ENCODE measurements around the gene SSBP4. TPM values are rescaled to one million over a fixed set of nuclear protein-coding genes. Genes with fewer than 3 reads are reported as not detected.
"Not testable (repeated sequence)": the region's sequence is repeated elsewhere in the genome, so short reads cannot be mapped to it uniquely, and the experiment has no call there.

Gene SSBP4
- 119 and 171 TPM in 2 replicates for total RNA-seq

DNA sequence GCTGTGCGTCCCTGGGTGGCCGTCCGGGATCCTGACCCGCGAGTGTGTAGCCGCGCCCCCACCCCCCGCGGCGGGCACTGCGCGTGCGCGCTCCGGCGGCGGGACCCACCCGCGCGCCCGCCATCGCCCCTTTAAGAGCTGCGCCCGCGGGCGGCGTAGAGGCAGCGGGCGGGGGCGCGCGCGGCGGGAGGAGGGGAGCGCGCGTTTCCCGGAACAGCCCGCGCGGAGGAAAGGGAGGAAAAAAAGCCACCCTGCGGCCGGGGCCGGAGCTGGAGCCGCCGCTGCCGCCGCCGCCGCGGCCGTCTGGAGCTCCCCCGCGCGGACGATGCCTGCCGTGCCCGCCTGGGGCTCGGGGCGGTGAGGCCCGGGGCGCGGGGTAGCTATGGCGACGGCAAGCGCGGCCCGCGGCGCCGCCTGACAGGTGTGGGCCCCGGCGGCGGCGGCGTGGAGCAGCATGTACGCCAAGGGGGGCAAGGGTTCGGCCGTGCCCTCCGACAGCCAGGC, at the start of gene SSBP4:
Gene SSBP4 (plus strand): TSS at position 204 of the 504 bp plus-strand sequence. CDS start 251 bp downstream, at position 455.
- TF ChIP-seq CTCF (conservative IDR thresholded peaks at IDR 0.05; ENCODE audit: low read depth, low read length) = no peak
- DNase-seq (ENCODE audit: low read depth) = no peak
- H3K4me3 ChIP-seq (ENCODE audit: low read depth, low read length) = peak within 1 kb of the TSS; percentile 75

GRCh38 chr19:18373407-18373891, 45.7 kb upstream of the SSBP4 start:
- no peak overlapping the region for H3K4me3 ChIP-seq (ENCODE audit: low read depth, low read length)
- no peak for DNase-seq (ENCODE audit: low read depth)
- no peak for TF ChIP-seq CTCF (conservative IDR thresholded peaks at IDR 0.05; ENCODE audit: low read depth, low read length)

GRCh38 chr19:18373892-18374629, 45.1 kb upstream of the SSBP4 start:
- H3K4me3 ChIP-seq (ENCODE audit: low read depth, low read length) = no peak overlapping the region
- no peak for TF ChIP-seq CTCF (conservative IDR thresholded peaks at IDR 0.05; ENCODE audit: low read depth, low read length)
- DNase-seq (ENCODE audit: low read depth) = peak; percentile 86

GRCh38 chr19:18377026-18377425, 42.2 kb upstream of the SSBP4 start:
- H3K4me3 ChIP-seq (ENCODE audit: low read depth, low read length) = no peak overlapping the region
- no peak for TF ChIP-seq CTCF (conservative IDR thresholded peaks at IDR 0.05; ENCODE audit: low read depth, low read length)
- DNase-seq (ENCODE audit: low read depth) = no peak

DNA sequence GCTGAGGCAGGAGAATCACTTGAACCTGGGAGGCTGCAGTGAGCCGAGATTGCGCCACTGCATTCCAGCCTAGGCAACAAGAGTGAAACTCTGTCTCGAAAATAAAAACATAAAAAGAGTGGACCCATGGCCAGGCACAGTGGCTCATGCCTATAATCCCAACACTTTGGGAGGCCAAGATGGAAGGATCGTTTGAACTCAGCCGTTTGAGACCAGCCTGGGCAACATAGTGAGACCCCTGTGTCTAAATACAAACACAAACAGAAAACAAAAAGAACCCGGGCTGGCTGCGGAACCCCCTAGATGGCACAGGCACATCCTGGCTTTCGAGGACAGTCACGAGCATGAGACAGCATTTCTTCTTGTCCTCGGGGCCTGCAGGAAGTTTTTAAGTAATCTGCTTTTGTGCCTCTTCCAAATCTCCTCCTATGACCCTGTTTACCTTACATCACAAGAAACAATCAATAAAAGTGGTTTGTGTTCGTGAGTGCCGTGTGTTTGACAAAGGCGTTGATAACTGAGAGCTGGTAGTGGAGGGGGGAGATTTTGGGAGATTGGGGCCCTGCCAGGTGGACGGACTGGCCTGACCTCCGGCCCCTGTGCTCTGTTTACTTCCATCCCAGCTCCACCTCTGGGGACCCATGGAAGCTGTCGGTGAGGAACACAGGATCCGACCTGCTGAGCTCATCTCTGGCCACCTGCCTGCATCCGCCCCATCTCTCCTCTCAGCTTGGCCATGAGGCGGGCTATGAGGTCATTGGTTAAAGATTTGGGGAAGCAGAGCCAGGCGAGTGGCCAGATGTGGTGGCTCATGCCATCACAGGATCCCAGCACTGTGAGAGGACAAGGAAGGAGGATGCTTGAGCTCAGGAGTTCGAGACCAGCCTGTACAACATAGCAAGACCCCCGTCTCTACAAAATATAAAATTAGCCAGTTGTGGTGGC, 39.1 kb upstream of the SSBP4 start:
- peak; percentile 74 for DNase-seq (ENCODE audit: low read depth)
- no peak overlapping the region for H3K4me3 ChIP-seq (ENCODE audit: low read depth, low read length)
- TF ChIP-seq CTCF (conservative IDR thresholded peaks at IDR 0.05; ENCODE audit: low read depth, low read length) = no peak

DNA sequence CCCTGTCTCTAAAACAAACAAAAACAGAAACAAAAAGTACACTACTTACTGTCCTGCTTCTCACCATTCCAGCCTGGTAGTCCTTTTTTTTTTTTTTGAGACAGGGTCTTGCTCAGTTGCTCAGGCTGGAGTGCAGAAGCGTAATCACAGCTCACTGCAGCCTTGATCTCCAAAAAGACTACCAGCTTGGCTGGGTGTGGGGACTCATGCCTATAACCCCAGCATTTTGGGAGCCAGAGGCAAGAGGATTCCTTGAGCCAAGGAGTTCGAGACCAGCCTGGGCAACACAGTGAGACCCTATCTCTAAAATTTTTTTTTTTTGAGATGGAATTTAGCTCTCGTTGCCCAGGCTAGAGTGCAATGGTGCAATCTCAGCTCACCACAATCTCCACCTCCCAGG, 38.4 kb upstream of the SSBP4 start:
- no peak overlapping the region for H3K4me3 ChIP-seq (ENCODE audit: low read depth, low read length)
- no peak for DNase-seq (ENCODE audit: low read depth)
- no peak for TF ChIP-seq CTCF (conservative IDR thresholded peaks at IDR 0.05; ENCODE audit: low read depth, low read length)

- H3K4me3 ChIP-seq (ENCODE audit: low read depth, low read length) = not testable (repeated sequence)
These were observed 35.6 kb upstream of the SSBP4 start for GRCh38 chr19:18383622-18384021.

More at GRCh38 chr19:18383622-18384021, 35.6 kb upstream of the SSBP4 start:
- not testable (repeated sequence) for DNase-seq (ENCODE audit: low read depth)

Data from epithelial cell of proximal tubule (primary cell).